T follicular helper cell (primary cell): ENCODE measurements around the gene ABCC1.
"Not testable (repeated sequence)": the region's sequence is repeated elsewhere in the genome, so short reads cannot be mapped to it uniquely, and the experiment has no call there.

ENCODE experiments used
- DNase-seq: peaks from one replicate; pipeline ENCODE4 v3.0.0-alpha.2; 2020; ENCODE audit warnings: low read depth

Gene ABCC1

DNA sequence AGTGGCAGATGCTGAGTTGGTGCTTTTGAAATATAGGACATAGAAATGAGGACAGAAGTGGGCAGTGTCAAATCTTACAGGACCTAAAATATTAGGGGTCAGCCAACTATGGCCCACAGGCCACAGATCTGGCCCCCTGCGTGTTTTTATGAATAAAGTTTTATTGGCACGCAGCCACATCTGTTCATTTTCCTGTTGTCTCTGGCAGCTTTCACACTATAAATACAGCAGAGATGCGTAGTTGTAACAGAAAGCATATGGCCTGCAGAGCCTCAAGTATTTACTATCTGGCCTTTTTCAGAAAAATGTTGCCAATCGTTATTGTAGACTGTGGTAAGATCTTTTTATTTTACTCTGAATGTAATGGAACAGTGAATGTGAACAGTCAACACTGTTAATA is 191.1 kb downstream of the ABCC1 start:
- no peak for DNase-seq

DNA sequence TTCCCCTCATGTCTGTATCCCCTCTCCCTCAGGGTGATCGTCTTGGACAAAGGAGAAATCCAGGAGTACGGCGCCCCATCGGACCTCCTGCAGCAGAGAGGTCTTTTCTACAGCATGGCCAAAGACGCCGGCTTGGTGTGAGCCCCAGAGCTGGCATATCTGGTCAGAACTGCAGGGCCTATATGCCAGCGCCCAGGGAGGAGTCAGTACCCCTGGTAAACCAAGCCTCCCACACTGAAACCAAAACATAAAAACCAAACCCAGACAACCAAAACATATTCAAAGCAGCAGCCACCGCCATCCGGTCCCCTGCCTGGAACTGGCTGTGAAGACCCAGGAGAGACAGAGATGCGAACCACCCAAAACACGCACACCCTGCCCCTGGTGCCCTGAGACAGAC is 191.7 kb downstream of the ABCC1 start:
- no peak for DNase-seq

DNA sequence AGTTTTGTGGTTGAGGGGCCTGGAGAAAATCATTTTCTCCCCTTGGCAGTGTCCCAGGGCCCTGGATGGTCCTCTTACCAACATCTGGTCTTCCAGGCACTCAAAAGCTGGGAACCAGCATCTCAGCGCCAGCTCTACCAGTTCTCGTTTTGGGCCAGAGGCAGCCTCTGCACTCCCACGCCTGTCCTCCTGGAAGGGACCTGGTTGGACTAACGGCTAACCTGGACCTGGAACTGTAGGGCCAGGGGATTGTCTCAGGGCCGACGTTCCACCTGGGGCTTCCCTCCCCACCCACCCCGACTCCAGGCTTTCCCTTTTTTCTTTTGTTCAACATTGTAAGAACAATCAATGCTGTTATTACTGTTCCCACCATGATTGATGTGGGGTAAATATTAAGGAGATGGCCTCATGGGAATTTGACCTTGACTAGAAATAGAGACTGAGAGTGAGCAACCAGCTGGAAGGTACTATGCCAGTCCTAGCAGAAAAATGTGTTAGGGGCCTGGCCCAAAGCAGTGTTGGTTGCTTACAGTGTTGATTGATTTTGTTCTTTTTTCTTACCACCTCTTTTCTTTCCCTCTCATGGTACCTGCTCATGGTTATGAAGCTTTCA is 192.5 kb downstream of the ABCC1 start:
- no peak for DNase-seq

DNA sequence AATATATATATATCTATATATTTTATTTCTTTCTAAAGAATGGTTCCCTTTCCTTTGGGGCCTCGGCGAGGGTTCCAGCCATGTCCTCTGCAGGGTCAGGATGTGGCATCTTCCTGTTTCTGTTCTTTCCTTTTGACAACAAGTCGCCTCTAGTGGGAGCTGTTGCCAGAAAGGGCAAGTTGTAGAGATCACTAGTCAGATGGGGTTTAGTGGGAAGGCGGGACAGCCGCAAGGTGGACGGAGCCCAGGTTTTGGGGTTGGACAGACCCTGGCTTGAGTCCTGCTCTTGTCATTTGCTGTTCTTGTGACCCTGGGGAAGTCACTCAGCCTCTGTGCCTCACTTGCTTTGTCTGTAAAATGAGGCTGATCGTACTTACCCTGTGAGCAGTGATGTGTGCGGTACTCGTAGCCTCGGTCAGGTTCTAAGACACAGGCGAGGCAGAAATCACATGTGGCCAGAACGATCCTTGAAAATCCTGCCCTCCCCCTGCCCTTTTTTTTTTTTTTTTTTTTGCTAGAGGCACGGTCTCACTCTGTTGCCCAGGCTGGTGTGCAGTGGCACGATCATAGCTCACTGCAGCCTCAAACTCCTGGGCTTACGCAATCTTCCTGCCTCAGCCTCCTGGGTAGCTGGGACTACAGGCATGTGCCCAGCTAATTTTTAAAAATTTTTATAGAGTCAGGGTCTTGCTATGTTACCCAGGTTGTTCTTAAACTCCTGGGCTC is 193.8 kb downstream of the ABCC1 start:
- DNase-seq = no peak

DNA sequence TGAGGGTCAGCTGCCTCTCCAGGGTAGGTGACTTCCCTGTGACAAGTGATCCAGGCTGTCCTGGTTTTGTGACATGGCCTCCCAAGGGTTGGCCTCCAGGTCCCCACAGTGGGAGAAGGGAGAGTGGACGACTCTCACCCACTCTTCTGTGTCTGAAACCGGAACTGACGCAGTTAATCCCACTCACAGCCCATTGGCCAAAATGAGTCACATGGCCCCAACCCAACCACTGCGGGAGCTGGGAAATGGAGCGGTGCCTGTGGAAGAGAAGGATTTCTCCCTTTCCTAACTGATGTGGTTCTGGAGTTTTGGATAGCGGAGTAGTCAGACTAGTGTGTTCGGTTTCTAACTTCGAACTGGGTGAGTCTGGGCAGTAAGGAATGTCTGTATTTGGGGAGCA is 194.5 kb downstream of the ABCC1 start:
- DNase-seq = no peak

DNA sequence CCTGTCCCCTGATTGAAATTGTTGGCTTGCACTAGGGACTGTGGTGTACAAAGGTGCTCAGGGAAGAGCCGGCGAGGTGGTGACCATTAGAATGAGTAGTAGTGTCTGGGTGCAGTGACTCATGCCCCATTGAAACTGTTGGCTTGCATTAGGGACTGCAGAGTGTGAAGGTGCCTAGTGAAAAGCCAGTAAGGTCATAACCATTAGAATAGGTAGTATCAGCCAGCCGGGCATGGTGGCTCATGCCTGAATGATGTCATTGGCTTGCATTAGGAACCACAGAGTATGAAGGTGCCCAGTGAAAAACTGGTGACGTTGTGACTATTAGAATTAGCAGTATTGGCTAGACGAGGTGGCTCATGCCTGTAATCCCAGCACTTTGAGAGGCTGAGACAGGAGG is 195.0 kb downstream of the ABCC1 start:
- no peak for DNase-seq

DNA sequence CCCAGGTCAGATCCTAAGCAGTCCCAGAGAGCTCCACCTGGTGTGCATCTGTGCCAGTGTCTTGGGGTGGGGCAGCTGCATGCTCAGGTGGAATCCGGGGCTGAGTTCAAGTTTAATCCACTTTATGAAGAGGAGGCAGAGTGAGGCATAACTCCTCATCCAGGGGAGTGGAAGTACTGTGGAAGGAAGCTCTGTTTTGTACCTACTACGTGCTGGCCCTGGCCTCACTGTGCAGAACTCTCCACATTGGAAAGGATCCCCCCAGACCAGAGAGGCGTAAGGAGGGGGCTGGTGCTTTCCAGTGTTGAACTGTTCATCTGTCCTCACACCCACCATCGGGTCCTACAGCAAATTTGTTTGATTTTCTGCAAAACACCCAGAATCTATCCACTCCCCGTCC is 195.9 kb downstream of the ABCC1 start:
- DNase-seq = no peak

DNA sequence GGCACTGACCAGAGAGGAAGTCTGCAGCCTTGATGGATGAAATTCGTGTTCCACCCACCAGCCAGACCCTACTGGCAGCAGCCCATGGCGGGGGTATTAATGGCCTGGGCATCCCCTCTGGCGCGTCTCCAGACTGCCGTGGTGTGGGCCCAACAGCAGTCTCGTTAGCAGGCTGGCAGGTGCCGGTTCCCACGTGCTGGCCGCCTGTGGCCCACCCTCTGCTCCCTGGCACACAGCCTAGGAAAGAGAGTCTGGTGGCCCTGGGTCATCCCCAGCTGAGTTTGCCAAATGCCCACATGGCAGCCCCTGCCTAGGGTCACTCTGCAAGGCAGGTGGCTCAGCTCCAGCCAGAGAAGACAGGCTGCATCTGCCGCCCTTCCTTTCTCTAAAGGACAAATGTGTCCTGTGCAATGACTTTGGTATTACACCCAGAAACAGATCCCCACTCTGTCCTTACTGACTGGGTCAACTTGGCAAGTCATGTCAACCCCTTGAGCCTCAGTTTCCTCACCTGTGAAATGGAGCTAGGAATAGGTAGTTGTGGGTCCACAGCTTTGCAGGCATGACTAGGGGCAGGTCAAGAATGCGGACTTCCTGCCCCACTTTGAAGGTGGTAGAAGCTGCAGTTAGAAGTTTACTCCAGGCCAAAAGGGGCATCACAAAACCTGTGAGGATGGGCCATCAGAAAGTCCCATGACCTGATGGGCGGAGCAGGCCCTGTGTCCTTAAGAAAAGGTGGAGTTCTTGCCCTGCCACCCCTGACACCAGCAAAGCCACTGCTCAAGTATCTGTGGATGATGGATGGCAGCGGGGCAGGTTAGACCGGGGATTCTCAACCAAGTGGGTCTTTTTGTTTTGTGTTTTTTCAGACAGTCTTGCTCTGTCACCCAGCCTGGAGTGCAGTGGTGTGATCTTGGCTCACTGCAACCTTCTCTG is 197.2 kb downstream of the ABCC1 start:
- no peak for DNase-seq

DNA sequence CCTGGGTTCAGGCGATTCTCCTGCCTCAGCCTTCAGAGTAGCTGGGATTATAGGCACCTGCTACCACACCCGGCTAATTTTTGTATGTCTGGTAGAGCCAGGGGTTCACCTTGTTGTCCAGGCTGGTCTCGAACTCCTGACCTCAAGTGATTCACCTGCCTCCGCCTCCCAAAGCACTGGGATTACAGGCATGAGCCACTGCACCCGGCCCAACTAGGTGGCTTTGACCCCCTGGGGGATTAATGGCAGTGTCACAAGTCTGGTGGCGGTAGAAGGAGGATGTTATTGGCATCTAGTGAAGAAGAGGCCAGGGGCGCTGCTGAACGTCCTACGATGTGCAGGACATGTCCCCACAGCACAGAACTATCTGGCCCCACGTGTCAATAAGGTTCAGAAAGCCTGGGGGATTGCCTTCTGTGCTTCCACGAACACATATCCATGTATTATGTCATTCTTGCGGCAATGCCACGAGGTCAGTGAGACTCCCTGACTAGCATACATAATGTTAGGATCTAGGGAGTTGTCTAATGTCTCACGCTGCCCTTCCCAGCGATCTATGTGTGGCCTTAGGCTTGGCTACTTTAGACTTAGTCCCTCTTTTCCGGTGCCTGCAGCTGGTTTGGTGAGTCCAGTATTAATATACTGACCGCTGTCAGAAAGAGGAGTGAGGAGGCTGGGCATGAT is 198.0 kb downstream of the ABCC1 start:
- DNase-seq = no peak

DNA sequence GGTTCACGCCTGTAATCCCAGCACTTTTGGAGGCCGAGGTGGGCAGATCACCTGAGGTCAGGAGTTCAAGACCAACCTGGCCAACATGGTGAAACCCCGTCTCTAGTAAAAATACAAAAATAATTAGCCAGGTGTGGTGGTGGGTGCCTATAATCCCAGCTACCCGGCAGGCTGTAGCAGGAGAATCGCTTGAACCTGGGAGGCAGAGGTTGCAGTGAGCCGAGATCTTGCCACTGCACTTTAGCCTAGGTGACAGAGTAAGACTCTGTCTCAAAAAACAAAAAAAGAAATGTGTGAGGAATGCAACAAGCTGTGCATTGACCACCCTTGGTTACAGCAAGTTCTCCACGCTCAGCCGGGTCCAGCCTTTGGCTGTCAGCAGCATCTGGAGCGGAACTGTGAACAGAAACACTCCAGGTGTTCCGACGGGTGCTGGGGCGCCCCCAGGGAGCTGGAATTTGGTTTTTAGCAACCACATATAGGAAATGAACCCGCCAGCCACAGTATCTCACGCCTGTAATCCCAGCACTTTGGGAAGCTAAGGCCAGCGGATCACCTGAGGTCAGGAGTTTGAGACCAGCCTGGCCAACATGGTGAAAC is 198.7 kb downstream of the ABCC1 start:
- DNase-seq = not testable (repeated sequence)

DNA sequence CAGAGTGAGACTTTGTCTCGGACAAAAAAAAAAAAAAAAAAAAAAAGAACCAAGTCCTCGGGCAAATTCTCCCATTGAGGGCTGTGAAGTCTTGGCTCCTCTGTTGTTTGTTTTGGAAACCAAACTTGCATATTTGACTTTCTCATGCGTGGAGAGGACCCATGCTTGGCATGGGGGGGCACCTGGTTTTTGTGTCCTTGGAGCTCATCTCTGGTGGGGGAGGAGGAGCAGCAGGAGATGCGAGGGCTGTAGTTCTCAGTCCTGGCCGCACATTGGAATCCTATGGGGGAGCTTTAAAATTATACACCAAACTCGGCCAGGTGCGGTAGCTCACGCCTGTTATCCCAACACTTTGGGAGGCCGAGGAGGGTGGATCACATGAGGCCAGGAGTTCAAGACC is 199.3 kb downstream of the ABCC1 start:
- no peak for DNase-seq

DNA sequence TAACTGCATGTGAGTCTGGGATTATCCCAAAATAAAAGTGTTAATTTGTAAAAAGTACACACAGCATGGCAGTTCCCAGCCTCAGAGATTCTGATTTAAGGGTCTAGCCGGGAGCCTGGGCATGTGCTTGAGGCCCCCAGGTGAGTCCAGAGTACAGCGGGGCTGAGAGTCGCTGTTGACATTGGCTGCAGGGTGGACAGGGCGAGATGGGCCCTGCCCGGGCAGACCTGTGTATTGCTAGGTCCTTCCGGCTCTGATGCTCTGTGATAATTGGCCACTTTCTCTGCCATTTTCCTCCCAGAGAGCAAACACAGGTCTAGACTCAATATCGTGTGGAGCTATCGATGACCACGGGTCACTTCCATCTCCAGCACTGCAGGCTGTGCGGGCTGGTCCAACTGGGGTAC is 200.3 kb downstream of the ABCC1 start:
- no peak for DNase-seq

DNA sequence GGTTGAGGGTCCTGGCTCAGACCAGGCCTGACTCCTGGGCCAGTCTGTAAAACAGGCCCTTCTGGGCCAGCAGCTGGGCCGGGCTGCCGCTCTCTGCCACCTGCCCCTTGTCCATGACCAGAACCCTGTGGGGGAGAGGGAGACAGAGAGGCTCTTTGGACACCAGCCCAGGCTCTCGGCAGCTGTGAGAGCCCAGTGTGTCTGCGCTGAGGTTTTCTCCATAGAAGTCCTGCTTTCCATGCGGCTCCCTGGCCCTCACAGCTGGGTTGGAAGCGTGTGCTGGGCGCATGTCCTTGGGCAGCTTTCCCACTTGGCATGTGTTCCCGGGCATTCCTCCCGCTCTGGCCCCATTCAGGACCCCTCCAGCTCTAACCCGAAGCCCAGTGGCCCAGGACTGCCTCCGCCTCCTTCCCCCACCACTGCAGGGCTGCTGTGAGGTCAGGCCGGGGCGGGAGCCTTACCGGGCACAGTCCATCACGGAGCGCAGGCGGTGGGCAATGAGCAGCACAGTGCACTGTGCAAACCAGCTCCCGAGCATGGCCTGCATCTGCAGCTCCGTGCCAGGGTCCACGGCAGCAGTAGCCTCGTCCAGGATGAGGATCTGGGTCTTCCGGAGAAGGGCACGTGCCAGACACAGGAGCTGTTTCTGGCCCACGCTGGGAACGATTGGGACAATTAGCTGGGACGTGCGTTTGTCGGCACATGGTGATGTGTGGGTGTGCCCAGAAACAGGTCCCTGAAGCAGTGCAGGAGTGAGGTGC is 200.9 kb downstream of the ABCC1 start:
- DNase-seq = no peak

DNA sequence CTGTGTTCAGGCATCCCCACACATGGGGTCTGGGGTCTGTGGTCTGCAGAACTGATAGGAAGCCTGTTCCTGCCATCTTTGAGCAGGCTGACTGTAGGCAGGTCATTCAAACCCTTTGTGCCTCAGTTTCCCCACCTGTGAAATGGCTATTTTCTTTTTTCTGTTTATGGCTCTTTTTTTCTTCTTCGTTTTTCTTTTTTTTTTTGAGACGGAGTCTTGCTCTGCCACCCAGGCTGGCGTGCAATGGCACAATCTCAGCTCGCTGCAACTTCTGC is 201.4 kb downstream of the ABCC1 start:
- DNase-seq = no peak

DNA sequence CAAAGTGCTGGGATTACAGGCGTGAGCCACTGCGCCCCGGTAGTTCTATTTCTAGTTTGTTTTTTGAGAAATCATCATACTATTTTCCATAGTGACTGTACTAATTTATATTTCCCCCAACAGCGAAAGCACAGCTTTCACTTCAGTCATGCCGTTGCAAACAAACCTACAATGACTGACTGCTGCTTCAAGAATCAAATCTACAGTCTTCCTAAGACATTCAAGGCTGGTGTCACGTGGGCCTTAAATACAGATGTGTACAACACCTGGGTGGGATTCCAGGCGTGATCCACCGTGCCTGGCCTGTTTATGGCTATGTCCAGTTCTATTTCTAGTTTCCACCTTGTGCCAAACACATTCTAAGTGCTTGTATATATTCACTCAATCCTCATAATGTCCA is 201.9 kb downstream of the ABCC1 start:
- DNase-seq = no peak

DNA sequence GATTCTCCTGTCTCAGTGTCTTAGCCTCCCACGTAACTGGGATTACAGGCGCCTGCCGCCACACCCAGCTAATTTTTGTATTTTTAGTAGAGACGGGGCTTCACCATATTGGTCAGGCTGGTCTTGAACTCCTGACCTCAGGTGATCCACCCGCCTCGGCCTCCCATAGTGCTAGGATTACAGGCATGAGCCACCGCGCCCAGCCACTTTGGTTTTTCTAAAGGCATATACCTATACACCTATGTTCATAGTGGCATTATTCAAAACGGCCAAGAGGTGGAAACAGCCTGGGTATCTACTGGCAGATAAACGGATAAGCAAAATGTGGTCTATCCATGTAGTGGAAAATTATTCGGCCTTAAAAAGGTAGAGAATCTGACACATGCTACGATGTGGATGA is 203.6 kb downstream of the ABCC1 start:
- DNase-seq = not testable (repeated sequence)

DNA sequence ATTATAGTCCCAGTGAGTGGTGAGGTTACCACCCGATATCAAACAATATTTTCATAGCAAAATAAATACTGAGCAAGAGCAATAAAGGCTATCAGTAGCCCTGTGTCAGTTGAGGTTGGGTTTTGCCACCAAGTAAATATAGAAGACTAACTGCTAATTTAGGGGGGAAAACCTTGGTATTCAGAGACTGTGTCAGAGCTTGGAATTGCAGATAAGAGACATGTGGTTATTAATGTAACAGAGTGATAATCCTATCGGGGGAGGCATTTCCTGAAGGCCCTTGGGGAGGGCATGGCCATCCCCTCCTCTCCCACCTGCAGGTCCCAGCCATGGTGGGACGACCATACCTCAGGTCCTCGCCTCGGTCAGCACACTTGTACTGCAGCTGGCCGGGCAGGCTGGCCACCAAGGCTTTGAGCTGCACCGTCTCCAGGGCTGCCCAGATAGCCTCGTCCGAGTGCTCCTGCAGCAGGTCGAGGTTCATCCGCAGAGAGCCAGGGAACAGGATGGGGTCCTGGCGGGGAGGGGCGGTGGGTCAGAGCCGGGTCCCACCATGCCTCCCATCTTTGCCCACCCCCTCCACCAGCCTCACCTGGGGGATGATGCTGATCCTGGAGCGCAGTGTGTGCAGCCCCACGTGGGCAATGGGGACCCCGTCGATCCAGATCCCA is 205.0 kb downstream of the ABCC1 start:
- no peak for DNase-seq

DNA sequence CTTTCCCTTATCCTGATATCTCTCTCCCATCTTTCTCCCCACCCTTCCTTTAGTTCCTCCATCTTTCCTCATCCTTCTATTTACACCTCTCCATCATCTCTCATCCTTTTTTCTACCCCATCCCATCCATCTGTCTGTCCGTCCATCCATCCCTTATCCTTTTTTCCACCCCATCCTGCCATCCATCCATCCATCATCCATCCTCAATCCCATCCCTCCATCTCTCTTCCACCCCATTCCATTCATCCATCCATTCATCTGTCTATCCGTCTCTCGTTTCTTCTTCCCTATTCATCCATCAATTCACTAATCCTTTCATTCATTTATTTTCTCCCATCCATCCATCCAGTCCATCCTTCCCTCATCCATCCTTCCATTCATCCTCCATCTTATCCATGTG is 205.8 kb downstream of the ABCC1 start:
- no peak for DNase-seq

DNA sequence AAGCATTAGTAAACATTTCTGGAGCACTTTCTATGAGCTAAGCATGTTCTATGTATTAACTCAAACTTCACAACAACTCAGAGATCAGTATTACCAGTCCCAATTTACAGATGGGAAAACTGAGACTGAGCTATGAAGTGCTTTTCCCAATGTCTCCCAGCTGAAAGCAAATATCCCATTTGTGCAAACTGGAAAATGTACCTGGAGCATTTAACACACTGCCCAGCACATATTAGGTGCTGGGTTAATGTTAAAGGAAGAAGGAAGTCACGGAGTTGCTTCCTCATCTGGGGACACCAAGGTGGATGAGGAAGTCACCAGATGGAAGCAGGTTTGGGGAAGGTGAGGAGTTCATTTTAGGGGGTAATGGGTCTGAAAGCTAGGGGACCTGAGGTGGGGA is 207.8 kb downstream of the ABCC1 start:
- no peak for DNase-seq

DNA sequence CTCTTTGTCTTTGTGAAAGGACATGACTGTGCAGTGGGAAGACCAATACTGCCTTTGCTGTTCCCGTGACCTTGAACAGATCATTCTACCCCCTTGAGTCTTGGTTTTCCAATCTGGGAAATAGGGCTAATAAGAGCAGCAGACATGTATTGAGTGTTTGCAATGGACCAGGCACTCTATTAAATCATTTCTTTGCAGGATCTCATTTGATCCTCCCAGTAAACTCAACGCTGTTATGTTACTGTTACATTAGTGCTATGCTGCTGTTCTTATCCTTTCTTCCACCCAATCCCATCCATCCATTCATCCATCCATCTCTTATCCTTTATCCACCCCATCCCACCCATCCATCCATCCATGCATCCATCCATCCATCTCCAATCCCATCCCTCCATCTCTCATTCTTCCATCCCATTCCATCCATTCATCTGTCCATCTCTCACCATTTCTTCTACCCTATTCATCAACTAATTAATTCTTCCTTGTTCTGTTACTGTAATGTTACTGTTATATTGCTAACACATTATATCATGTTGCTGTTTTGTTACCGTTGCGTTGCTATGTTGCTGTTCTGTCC is 208.8 kb downstream of the ABCC1 start:
- DNase-seq = no peak
